Caco-2 (cell line): ENCODE data around the gene RGS17. TPM values are rescaled to one million over a fixed set of nuclear protein-coding genes. Genes with fewer than 3 reads are reported as not detected.

ENCODE experiments used
- BruUV-seq: library from RNA; stranded (reverse); fragments of 400-500 nt; replicated peaks from 2 replicates; lab custom pipeline; 2021; lab: Mats Ljungman, UMichigan
- CTCF ChIA-PET: fragments of 300-600 bp; sonication (Branson Sonifier 250); formaldehyde crosslinking; loops from one replicate; lab custom pipeline; 2022; ENCODE audit warnings: antibody characterized with exemption; lab: Charles Lee
- POLR2A ChIA-PET: fragments of 300-600 bp; sonication (Branson Sonifier 250); formaldehyde crosslinking; loops from one replicate; lab custom pipeline; 2022; ENCODE audit warnings: antibody characterized with exemption; lab: Charles Lee
- DNase-seq, 2 experiments: peaks; one replicate each; pipeline versions ENCODE4 v3.0.0 to v3.0.0-alpha.2; 2020 to 2022
- H3K27me3 ChIP-seq: replicated peaks from 2 replicates; pipeline ENCODE4 v1.6.0; 2011; ENCODE audit warnings: low read length; ENCODE audit not compliant: control insufficient read depth, insufficient read depth
- H3K36me3 ChIP-seq: 2 replicates; pipeline ENCODE4 v1.5.1; 2011; ENCODE audit warnings: low read length; ENCODE audit not compliant: control insufficient read depth, insufficient read depth
- H3K4me1 ChIP-seq: fragments of 250-450 bp; sonication (Bioruptor Pico); 2 replicates; pipeline ENCODE4 v1.5.1; 2020; ENCODE audit warnings: mild to moderate bottlenecking
- H3K4me3 ChIP-seq: 2 replicates; pipeline ENCODE4 v1.5.1; 2011; ENCODE audit warnings: low read depth, mild to moderate bottlenecking, control low read depth, low read length
- H3K9me3 ChIP-seq: fragments of 250-450 bp; sonication (Bioruptor Pico); 2 replicates; pipeline ENCODE4 v1.5.1; 2020; ENCODE audit warnings: mild to moderate bottlenecking, moderate library complexity
- H3K27ac Mint-ChIP-seq: one replicate; pipeline ENCODE4 v1.8.0; 2022; ENCODE audit warnings: mixed read lengths; ENCODE audit not compliant: unreplicated experiment
- H3K27me3 Mint-ChIP-seq: one replicate; pipeline ENCODE4 v1.8.0; 2022; ENCODE audit warnings: mixed read lengths; ENCODE audit not compliant: insufficient read depth, unreplicated experiment
- H3K36me3 Mint-ChIP-seq: one replicate; pipeline ENCODE4 v1.8.0; 2022; ENCODE audit warnings: mild to moderate bottlenecking, mixed read lengths; ENCODE audit not compliant: insufficient read depth, unreplicated experiment
- H3K4me1 Mint-ChIP-seq: one replicate; pipeline ENCODE4 v1.8.0; 2022; ENCODE audit warnings: low read depth, mixed read lengths; ENCODE audit not compliant: unreplicated experiment
- H3K4me3 Mint-ChIP-seq: one replicate; pipeline ENCODE4 v1.8.0; 2022; ENCODE audit warnings: mild to moderate bottlenecking, moderate library complexity, mixed read lengths; ENCODE audit not compliant: unreplicated experiment
- H3K9me3 Mint-ChIP-seq: one replicate; pipeline ENCODE4 v1.8.0; 2022; ENCODE audit warnings: mixed read lengths; ENCODE audit not compliant: unreplicated experiment
- CTCF ChIP-seq, 2 experiments: fragments of 200-600 bp in 1 of 2; IDR thresholded peaks; 1 replicate in 1 of 2; 2 replicates in 1 of 2; pipeline versions ENCODE4 v1.5.1 to v1.8.0; 2011 to 2022; ENCODE audit warnings: antibody characterized with exemption in 1 of 2, control low read depth in 1 of 2, inconsistent platforms in 1 of 2, low read depth in 1 of 2, low read length in 1 of 2, mild to moderate bottlenecking in 1 of 2, moderate library complexity in 1 of 2; ENCODE audit not compliant: insufficient read depth in 1 of 2, severe bottlenecking in 1 of 2, unreplicated experiment in 1 of 2
- intact Hi-C: fragments of 100-400 bp; cut with micrococcal nuclease; formaldehyde crosslinking; loops from one replicate; pipeline ENCODE4 v1.10.0; 2022; ENCODE audit not compliant: unreplicated experiment
- total RNA-seq: library from RNA; stranded (reverse); gene quantifications from 2 replicates; pipeline ENCODE4 v1.2.3, GENCODE V29; 2022

RGS17 gene
- total RNA-seq, 1 experiment from 2014 or later: not detected

GRCh38 chr6:153076431-153076830, 54.7 kb downstream of the RGS17 start:
- H3K36me3 ChIP-seq: no peaks in the 10 kb centered on the region
- intact Hi-C loops: no loop called here
- H3K4me1 ChIP-seq: no peaks in the 10 kb centered on the region
- no peaks in the 10 kb centered on the region for H3K9me3 Mint-ChIP-seq
- DNase-seq: no peak
- ChIA-PET POLR2A (no interaction called here), CTCF (no interaction called here)
- H3K36me3 Mint-ChIP-seq: no peaks in the 10 kb centered on the region
- no peaks in the 10 kb centered on the region for H3K9me3 ChIP-seq
- BruUV-seq: no TSS peak
- peaks cover 5% of the 10 kb centered on the region for H3K27me3 Mint-ChIP-seq
- no peaks in the 10 kb centered on the region for H3K4me1 Mint-ChIP-seq
- TF ChIP-seq CTCF (IDR thresholded peaks at IDR 0.05; ENCODE audit: insufficient read depth in 1 of 2, low read depth in 1 of 2, low read length in 1 of 2, severe bottlenecking in 1 of 2, unreplicated experiment in 1 of 2): no peak
- H3K27ac Mint-ChIP-seq: no peak overlapping the region
- H3K4me3 ChIP-seq: no peak overlapping the region
- H3K27me3 ChIP-seq: no peaks in the 10 kb centered on the region
- H3K4me3 Mint-ChIP-seq: no peak overlapping the region

GRCh38 chr6:153074761-153075160, 56.3 kb downstream of the RGS17 start:
- no peaks in the 10 kb centered on the region for H3K9me3 Mint-ChIP-seq
- H3K4me1 Mint-ChIP-seq: no peaks in the 10 kb centered on the region
- H3K27me3 Mint-ChIP-seq: peaks cover 5% of the 10 kb centered on the region
- no peak for TF ChIP-seq CTCF (IDR thresholded peaks at IDR 0.05; ENCODE audit: insufficient read depth in 1 of 2, low read depth in 1 of 2, low read length in 1 of 2, severe bottlenecking in 1 of 2, unreplicated experiment in 1 of 2)
- no peaks in the 10 kb centered on the region for H3K27me3 ChIP-seq
- no peak overlapping the region for H3K4me3 ChIP-seq
- no peaks in the 10 kb centered on the region for H3K36me3 ChIP-seq
- POLR2A ChIA-PET: no interaction called here
- no peak overlapping the region for H3K4me3 Mint-ChIP-seq
- H3K4me1 ChIP-seq: no peaks in the 10 kb centered on the region
- no peaks in the 10 kb centered on the region for H3K36me3 Mint-ChIP-seq
- intact Hi-C loops: no loop called here
- no peaks in the 10 kb centered on the region for H3K9me3 ChIP-seq
- BruUV-seq: no TSS peak
- CTCF ChIA-PET: no interaction called here
- no peak overlapping the region for H3K27ac Mint-ChIP-seq
- no peak for DNase-seq

GRCh38 chr6:153073841-153074240, 57.2 kb downstream of the RGS17 start:
- CTCF ChIA-PET: no interaction called here
- BruUV-seq: no TSS peak

More at GRCh38 chr6:153073841-153074240, 57.2 kb downstream of the RGS17 start:
- no peak overlapping the region for H3K4me3 Mint-ChIP-seq
- no peaks in the 10 kb centered on the region for H3K9me3 ChIP-seq
- intact Hi-C loops: no loop called here
- H3K27ac Mint-ChIP-seq: no peak overlapping the region
- H3K27me3 ChIP-seq: no peaks in the 10 kb centered on the region
- no peaks in the 10 kb centered on the region for H3K9me3 Mint-ChIP-seq
- H3K36me3 Mint-ChIP-seq: no peaks in the 10 kb centered on the region
- H3K4me1 Mint-ChIP-seq: no peaks in the 10 kb centered on the region
- no peaks in the 10 kb centered on the region for H3K36me3 ChIP-seq
- no peak for DNase-seq
- TF ChIP-seq CTCF (IDR thresholded peaks at IDR 0.05; ENCODE audit: insufficient read depth in 1 of 2, low read depth in 1 of 2, low read length in 1 of 2, severe bottlenecking in 1 of 2, unreplicated experiment in 1 of 2): no peak
- no peak overlapping the region for H3K4me3 ChIP-seq
- H3K4me1 ChIP-seq: no peaks in the 10 kb centered on the region
- peaks cover 5% of the 10 kb centered on the region for H3K27me3 Mint-ChIP-seq
- POLR2A ChIA-PET: no interaction called here
